A549 (cell line): ENCODE measurements around the gene FUS. TPM values are rescaled to one million over a fixed set of nuclear protein-coding genes. Genes with fewer than 3 reads are reported as not detected.

Experiments used
- ATAC-seq, 2 experiments: fragments of 200-7000 bp in 1 of 2; fragments of >200 bp in 1 of 2; cut with Nextera tagmentation in 1 of 2; cut with Tn5 transposase in 1 of 2; 3 replicates each; pipeline versions ENCODE4 v1.8.0 to v1.9.1; 2018 to 2020; ENCODE audit warnings: mild to moderate bottlenecking in 1 of 2, moderate library complexity in 1 of 2
- CTCF ChIA-PET: fragments of 300-600 bp; sonication (Branson Sonifier 250); formaldehyde crosslinking; extraction: SDS; loops from one replicate; lab custom pipeline; 2021; ENCODE audit warnings: antibody characterized with exemption, inconsistent platforms; lab: Yijun Ruan, JAX
- POLR2A ChIA-PET: fragments of 350-600 bp; formaldehyde crosslinking; extraction: SDS; loops from one replicate; lab custom pipeline; 2021; ENCODE audit warnings: antibody characterized with exemption, inconsistent platforms; lab: Yijun Ruan, JAX
- DNase-seq, 2 experiments: peaks; one replicate each; pipeline versions ENCODE4 v3.0.0 to v3.0.0-alpha.2; 2011 to 2016; ENCODE audit warnings: low read depth in 1 of 2, low spot score in 1 of 2
- FAIRE-seq: peaks from 2 replicates; lab custom pipeline; 2011; peaks lifted over from hg19 to GRCh38; lab: Jason Lieb, UNC
- H3K27ac ChIP-seq, 2 experiments: fragments of >200 bp; sonication (Bioruptor Twin); formaldehyde crosslinking; 3 replicates each; pipeline ENCODE4 v1.5.1; 2016 to 2017
- H3K4me1 ChIP-seq: fragments of >200 bp; sonication (Bioruptor Twin); formaldehyde crosslinking; 3 replicates; pipeline ENCODE4 v1.6.1; 2016
- H3K4me2 ChIP-seq: fragments of >200 bp; sonication (Bioruptor Twin); formaldehyde crosslinking; 3 replicates; pipeline ENCODE4 v1.6.1; 2016
- H3K4me3 ChIP-seq: fragments of >200 bp; sonication (Bioruptor Twin); formaldehyde crosslinking; 3 replicates; pipeline ENCODE4 v1.5.1; 2016
- H3K9me3 ChIP-seq: fragments of >200 bp; sonication (Bioruptor Twin); formaldehyde crosslinking; 3 replicates; pipeline ENCODE4 v1.6.1; 2016
- CBX8 ChIP-seq: fragments of 200-600 bp; sonication (generic); IDR thresholded peaks from 2 replicates; pipeline ENCODE4 v1.6.1; 2016
- EHF ChIP-seq: fragments of 250-450 bp; sonication (Bioruptor Pico); IDR thresholded peaks from 2 replicates; pipeline ENCODE4 v1.5.0; 2020; ENCODE audit warnings: mild to moderate bottlenecking
- EHMT2 ChIP-seq: fragments of 200-600 bp; sonication (generic); IDR thresholded peaks from 2 replicates; pipeline ENCODE4 v1.6.1; 2016; ENCODE audit warnings: antibody characterized with exemption, low read depth, mild to moderate bottlenecking, moderate library complexity
- FOSB ChIP-seq: fragments of 250-450 bp; sonication (Bioruptor Pico); IDR thresholded peaks from 2 replicates; pipeline ENCODE4 v1.5.0; 2020; ENCODE audit warnings: mild to moderate bottlenecking, moderate library complexity
- FOSL2 ChIP-seq, 2 experiments: fragments of 450-650 bp in 1 of 2; fragments of >200 bp in 1 of 2; sonication (Bioruptor Twin) in 1 of 2; formaldehyde crosslinking; IDR thresholded peaks; 2 replicates each; pipeline versions ENCODE4 v1.5.0 to v1.6.1; 2016 to 2020; ENCODE audit warnings: mild to moderate bottlenecking in 1 of 2, moderate library complexity in 1 of 2
- GATA3 ChIP-seq: IDR thresholded peaks from 2 replicates; pipeline ENCODE4 v1.6.1; 2012; ENCODE audit warnings: borderline replicate concordance
- HEYL ChIP-seq: fragments of 250-450 bp; sonication (Bioruptor Pico); IDR thresholded peaks from 2 replicates; pipeline ENCODE4 v1.8.0; 2021; ENCODE audit warnings: mild to moderate bottlenecking, moderate library complexity
- HOXB13 ChIP-seq: fragments of 250-450 bp; sonication (Bioruptor Pico); IDR thresholded peaks from 2 replicates; pipeline ENCODE4 v1.5.0; 2020; ENCODE audit warnings: low read depth, mild to moderate bottlenecking, moderate library complexity
- JUN ChIP-seq, 2 experiments: fragments of >200 bp; sonication (Bioruptor Twin); formaldehyde crosslinking; IDR thresholded peaks; 2 replicates in 1 of 2; 3 replicates in 1 of 2; pipeline ENCODE4 v1.6.1; 2016 to 2017
- JUNB ChIP-seq: fragments of >200 bp; sonication (Bioruptor Twin); formaldehyde crosslinking; IDR thresholded peaks from 2 replicates; pipeline ENCODE4 v1.6.1; 2016
- KDM5A ChIP-seq: fragments of 200-600 bp; sonication (generic); IDR thresholded peaks from 2 replicates; pipeline ENCODE4 v1.6.1; 2016; ENCODE audit warnings: antibody characterized with exemption, mild to moderate bottlenecking
- NFE2L2 ChIP-seq: fragments of 150-350 bp; conservative IDR thresholded peaks from 2 replicates; pipeline ENCODE4 v1.6.1; 2014; ENCODE audit warnings: low read length
- NR3C1 ChIP-seq: fragments of >200 bp; sonication (Bioruptor Twin); formaldehyde crosslinking; IDR thresholded peaks from 3 replicates; pipeline ENCODE4 v1.6.1; 2017
- POLR2A ChIP-seq: IDR thresholded peaks from 2 replicates; pipeline ENCODE4 v1.6.1; 2012; ENCODE audit warnings: mild to moderate bottlenecking, low read length
- RCOR1 ChIP-seq: fragments of 150-350 bp; IDR thresholded peaks from 2 replicates; pipeline ENCODE4 v1.6.1; 2014; ENCODE audit warnings: antibody characterized with exemption, low read length, low read depth
- RFX5 ChIP-seq: fragments of 450-650 bp; IDR thresholded peaks from 2 replicates; pipeline ENCODE4 v1.7.1; 2014; ENCODE audit warnings: antibody characterized with exemption, mild to moderate bottlenecking, moderate library complexity
- SMC3 ChIP-seq: fragments of >200 bp; sonication (Bioruptor Twin); formaldehyde crosslinking; IDR thresholded peaks from 3 replicates; pipeline ENCODE4 v1.6.1; 2018; ENCODE audit warnings: inconsistent platforms
- TFCP2L1 ChIP-seq: fragments of 250-450 bp; sonication (Bioruptor Pico); IDR thresholded peaks from 2 replicates; pipeline ENCODE4 v1.5.0; 2021; ENCODE audit warnings: mild to moderate bottlenecking
- TP53 ChIP-seq: fragments of 250-450 bp; sonication (Bioruptor Pico); IDR thresholded peaks from 2 replicates; pipeline ENCODE4 v1.5.0; 2021; ENCODE audit warnings: mild to moderate bottlenecking, moderate library complexity
- WGBS: methylation state at CpG from one replicate; pipeline ENCODE4 v1.1.6; 2017; ENCODE audit errors: missing lambda C conversion rate; 5-methylcytosine and 5-hydroxymethylcytosine counted together
- polyA plus RNA-seq, 4 experiments: library from polyadenylated mRNA; depleted of rRNA in 3 of 4; stranded (reverse); fragments of >200 nt; fragmentation: RNase III in 1 of 4; extraction: RNeasy Plus Mini Kit Qiagen cat#74134 plus additional on column Dnase treatment in 1 of 4; gene quantifications; 2 replicates in 3 of 4; 3 replicates in 1 of 4; pipeline ENCODE4 v1.2.3, GENCODE V29; 2011 to 2017
- TF ChIP-seq, protein P1 (sequence below): fragments of 250-450 bp; sonication (Bioruptor Pico); IDR thresholded peaks from 2 replicates; pipeline ENCODE4 v1.5.0; 2020; ENCODE audit warnings: low read depth, mild to moderate bottlenecking, moderate library complexity
- TF ChIP-seq, protein P2 (sequence below): fragments of 150-350 bp; IDR thresholded peaks from 2 replicates; pipeline ENCODE4 v1.6.1; 2014; ENCODE audit warnings: low read depth, mild to moderate bottlenecking, low read length
- TF ChIP-seq, protein P3 (sequence below): IDR thresholded peaks from 2 replicates; pipeline ENCODE4 v1.6.1; 2012
- TF ChIP-seq, protein P4 (sequence below): fragments of 450-650 bp; IDR thresholded peaks from 2 replicates; pipeline ENCODE4 v1.6.1; 2014; ENCODE audit warnings: antibody characterized with exemption
- TF ChIP-seq, protein P5 (sequence below): fragments of >200 bp; sonication (Bioruptor Twin); formaldehyde crosslinking; IDR thresholded peaks from 3 replicates; pipeline ENCODE4 v1.6.1; 2016
- TF ChIP-seq, protein P6 (sequence below): fragments of >200 bp; sonication (Bioruptor Twin); formaldehyde crosslinking; IDR thresholded peaks from 2 replicates; pipeline ENCODE4 v1.6.1; 2016
- TF ChIP-seq, protein P7 (sequence below): fragments of >200 bp; sonication (Bioruptor Twin); formaldehyde crosslinking; IDR thresholded peaks from 3 replicates; pipeline ENCODE4 v1.5.1; 2016

FUS gene
- polyA plus RNA-seq, 2 of the 4 experiments (the other 2 are of a cell fraction): 224 to 740 TPM

DNA sequence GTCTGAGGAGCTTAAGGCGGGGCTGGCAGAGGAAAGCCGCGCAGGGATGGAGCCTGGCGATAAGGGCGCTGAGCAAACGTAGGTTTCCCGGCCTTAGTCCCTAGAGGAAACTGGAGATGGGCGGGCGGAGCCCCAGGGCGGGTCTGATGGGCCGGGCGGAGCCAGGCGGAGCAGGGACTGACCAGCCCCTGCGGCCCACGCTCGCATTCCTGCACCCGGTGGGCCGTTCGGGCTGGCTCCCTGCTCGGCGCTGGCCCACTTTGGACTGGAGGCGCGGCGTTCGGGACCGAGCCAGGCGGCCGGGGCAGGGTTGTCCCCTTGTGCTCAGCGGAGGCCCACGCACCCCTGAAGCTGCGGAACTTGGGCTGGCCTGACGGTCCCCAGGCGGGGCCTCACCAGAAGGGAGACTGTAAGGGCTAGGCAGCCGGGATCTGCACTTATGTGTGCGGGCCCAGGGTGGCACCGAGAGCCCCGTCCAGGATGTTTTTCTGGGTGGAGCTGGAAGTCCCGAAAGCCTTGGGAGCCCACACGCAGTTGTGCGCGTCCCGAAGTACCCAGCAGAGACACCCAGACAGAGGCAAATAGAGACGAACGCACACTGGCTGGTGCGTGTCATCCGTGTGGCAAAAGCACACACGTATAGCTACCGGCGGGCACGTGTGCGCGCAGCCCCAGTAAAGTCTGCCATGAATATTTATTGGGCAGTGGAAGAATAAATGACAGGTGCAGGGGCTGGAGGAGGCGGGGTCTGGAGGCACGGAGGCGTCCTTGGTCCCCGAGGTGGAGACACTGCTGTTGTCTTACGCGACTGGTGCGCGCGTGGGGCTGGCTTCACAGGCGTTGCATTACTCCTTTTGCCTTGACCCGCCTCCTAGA lies 35.6 kb downstream of the FUS start:
- Histone ChIP-seq H3K9me3 (no peaks in the 10 kb centered on the region), H3K27ac (peak overlapping the region; percentile 52 to 82), H3K4me3 (peak overlapping the region; percentile 53), H3K4me1 (peaks cover 5% of the 10 kb centered on the region; the same call in 2 of the 3 replicates), H3K4me2 (peak overlapping the region; percentile 97)
- CTCF ChIA-PET: interaction anchor here (0.6 to 1.6 kb wide), 5 partner anchors 73 to 227 kb away, joined by 3 to 5 read pairs (median 3); partner anchors contain the start of gene ZNF843
- ATAC-seq (peak; percentile 94 to 97), DNase-seq (peak; percentile 65 to 91), FAIRE-seq (no peak)
- TF ChIP-seq GATA3: no peak
- TF ChIP-seq EHF: no peak
- no peak for TF ChIP-seq HOXB13 (CRISPR knock-in tag)
- peak; percentile 61 for TF ChIP-seq POLR2A
- TF ChIP-seq, protein P1, sequence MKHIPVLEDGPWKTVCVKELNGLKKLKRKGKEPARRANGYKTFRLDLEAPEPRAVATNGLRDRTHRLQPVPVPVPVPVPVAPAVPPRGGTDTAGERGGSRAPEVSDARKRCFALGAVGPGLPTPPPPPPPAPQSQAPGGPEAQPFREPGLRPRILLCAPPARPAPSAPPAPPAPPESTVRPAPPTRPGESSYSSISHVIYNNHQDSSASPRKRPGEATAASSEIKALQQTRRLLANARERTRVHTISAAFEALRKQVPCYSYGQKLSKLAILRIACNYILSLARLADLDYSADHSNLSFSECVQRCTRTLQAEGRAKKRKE (CRISPR knock-in tag): no peak
- TF ChIP-seq RCOR1: no peak
- no peak for TF ChIP-seq KDM5A
- no peak for TF ChIP-seq CBX8
- no peak for TF ChIP-seq RFX5
- TF ChIP-seq FOSL2 (IDR thresholded peaks at IDR 0.05): no peak
- no peak for TF ChIP-seq FOSL2 (CRISPR knock-in tag; IDR thresholded peaks at IDR 0.05)
- TF ChIP-seq, protein P2, sequence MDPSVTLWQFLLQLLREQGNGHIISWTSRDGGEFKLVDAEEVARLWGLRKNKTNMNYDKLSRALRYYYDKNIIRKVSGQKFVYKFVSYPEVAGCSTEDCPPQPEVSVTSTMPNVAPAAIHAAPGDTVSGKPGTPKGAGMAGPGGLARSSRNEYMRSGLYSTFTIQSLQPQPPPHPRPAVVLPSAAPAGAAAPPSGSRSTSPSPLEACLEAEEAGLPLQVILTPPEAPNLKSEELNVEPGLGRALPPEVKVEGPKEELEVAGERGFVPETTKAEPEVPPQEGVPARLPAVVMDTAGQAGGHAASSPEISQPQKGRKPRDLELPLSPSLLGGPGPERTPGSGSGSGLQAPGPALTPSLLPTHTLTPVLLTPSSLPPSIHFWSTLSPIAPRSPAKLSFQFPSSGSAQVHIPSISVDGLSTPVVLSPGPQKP: no peak
- TF ChIP-seq, protein P3, sequence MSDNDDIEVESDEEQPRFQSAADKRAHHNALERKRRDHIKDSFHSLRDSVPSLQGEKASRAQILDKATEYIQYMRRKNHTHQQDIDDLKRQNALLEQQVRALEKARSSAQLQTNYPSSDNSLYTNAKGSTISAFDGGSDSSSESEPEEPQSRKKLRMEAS: no peak
- TF ChIP-seq SMC3: no peak
- TF ChIP-seq TFCP2L1: no peak
- TF ChIP-seq, protein P4, sequence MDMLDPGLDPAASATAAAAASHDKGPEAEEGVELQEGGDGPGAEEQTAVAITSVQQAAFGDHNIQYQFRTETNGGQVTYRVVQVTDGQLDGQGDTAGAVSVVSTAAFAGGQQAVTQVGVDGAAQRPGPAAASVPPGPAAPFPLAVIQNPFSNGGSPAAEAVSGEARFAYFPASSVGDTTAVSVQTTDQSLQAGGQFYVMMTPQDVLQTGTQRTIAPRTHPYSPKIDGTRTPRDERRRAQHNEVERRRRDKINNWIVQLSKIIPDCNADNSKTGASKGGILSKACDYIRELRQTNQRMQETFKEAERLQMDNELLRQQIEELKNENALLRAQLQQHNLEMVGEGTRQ: peak; percentile 24; the same call in 1 of the 2 replicates
- POLR2A ChIA-PET: interaction anchor here (0.6 to 1.1 kb wide), 2 partner anchors 36 to 73 kb away, joined by 4 read pairs; partner anchors contain the start of gene FUS
- 8% methylated on average over 41 of the region's 63 CpGs for WGBS

DNA sequence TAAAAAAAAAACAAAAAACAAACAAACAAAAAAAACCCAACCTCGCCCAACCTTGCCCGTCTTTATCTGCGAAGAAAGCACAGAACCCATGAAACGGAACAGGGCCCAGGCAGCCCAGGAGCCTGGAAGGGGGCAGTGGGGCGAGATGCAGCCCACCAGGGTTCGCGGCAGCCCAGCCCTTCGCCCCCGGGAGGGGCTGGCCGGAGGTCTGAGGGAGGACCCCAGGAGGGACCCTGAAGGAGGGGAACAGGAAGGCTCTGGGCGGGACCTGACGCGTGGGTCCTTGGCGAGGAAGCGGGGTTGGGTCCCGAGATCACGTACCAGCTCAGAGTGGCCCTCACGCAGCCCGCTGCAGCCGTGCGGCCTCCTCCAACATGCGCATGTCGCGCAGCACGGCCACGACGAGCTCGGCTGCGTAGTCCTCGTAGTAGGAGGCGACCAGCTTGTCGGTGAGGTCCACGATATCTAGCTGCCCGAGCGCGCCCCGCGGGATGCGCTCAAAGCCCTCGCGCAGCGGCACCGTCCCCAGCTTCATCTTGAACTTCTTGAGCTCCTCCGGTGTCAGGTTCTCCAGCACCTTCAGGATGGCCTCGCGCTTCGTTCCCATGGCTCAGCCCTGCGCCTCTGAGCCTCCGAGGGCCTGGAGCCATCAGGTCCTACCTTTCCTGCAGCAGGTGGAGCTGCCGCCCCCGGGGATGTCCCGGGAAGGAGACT lies 36.6 kb downstream of the FUS start, which contains the start of gene PYDC1:
Gene PYDC1, minus strand, starts transcription at position 714 of the 714 bp plus-strand sequence. Its CDS starts 107 bp downstream, at position 607.
- Histone ChIP-seq H3K9me3 (no peaks in the 10 kb centered on the region), H3K4me1 (peaks cover 5% of the 10 kb centered on the region; the same call in 2 of the 3 replicates), H3K4me3 (peak within 1 kb of the TSS; percentile 53), H3K27ac (peak within 1 kb of the TSS; percentile 52 to 82; a peak in 3 of 6 replicates), H3K4me2 (peak within 1 kb of the TSS; percentile 97)
- TF ChIP-seq HEYL (CRISPR knock-in tag) (no peak), EHMT2 (no peak), NR3C1 (no peak), FOSB (CRISPR knock-in tag) (no peak), NFE2L2 (no peak), TP53 (no peak), KDM5A (no peak), JUN (IDR thresholded peaks at IDR 0.05) (no peak), JUNB (no peak)
- TF ChIP-seq, protein P5, sequence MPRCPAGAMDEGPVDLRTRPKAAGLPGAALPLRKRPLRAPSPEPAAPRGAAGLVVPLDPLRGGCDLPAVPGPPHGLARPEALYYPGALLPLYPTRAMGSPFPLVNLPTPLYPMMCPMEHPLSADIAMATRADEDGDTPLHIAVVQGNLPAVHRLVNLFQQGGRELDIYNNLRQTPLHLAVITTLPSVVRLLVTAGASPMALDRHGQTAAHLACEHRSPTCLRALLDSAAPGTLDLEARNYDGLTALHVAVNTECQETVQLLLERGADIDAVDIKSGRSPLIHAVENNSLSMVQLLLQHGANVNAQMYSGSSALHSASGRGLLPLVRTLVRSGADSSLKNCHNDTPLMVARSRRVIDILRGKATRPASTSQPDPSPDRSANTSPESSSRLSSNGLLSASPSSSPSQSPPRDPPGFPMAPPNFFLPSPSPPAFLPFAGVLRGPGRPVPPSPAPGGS: no peak
- TF ChIP-seq, protein P6, sequence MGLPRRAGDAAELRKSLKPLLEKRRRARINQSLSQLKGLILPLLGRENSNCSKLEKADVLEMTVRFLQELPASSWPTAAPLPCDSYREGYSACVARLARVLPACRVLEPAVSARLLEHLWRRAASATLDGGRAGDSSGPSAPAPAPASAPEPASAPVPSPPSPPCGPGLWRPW: no peak
- TF ChIP-seq, protein P7, sequence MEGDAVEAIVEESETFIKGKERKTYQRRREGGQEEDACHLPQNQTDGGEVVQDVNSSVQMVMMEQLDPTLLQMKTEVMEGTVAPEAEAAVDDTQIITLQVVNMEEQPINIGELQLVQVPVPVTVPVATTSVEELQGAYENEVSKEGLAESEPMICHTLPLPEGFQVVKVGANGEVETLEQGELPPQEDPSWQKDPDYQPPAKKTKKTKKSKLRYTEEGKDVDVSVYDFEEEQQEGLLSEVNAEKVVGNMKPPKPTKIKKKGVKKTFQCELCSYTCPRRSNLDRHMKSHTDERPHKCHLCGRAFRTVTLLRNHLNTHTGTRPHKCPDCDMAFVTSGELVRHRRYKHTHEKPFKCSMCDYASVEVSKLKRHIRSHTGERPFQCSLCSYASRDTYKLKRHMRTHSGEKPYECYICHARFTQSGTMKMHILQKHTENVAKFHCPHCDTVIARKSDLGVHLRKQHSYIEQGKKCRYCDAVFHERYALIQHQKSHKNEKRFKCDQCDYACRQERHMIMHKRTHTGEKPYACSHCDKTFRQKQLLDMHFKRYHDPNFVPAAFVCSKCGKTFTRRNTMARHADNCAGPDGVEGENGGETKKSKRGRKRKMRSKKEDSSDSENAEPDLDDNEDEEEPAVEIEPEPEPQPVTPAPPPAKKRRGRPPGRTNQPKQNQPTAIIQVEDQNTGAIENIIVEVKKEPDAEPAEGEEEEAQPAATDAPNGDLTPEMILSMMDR: no peak
- WGBS: 77% methylated on average over 51 of the region's 52 CpGs
- DNase-seq (no peak), FAIRE-seq (no peak), ATAC-seq (no peak)
- ChIA-PET CTCF (interaction anchor here (0.6 to 1.6 kb wide), 4 partner anchors 11 to 226 kb away, joined by 3 to 5 read pairs (median 3); partner anchors contain the start of gene ZNF843), POLR2A (interaction anchor here (0.6 to 1.8 kb wide), 2 partner anchors 36 to 173 kb away, joined by 3 to 8 read pairs; partner anchors contain the start of gene FUS)
